SK-MEL-5 (cell line): ENCODE measurements around the gene CORO2B. TPM values are rescaled to one million over a fixed set of nuclear protein-coding genes. Genes with fewer than 3 reads are reported as not detected.
A peak's percentile ranks its signal among the peaks of the same experiment; 100 is the strongest.
"Not testable (repeated sequence)": the region's sequence is repeated elsewhere in the genome, so short reads cannot be mapped to it uniquely, and the experiment has no call there.

Source experiments
- DNase-seq: peaks from one replicate; pipeline ENCODE4 v3.0.0-alpha.2; 2016; ENCODE audit warnings: low read depth, low spot score
- in situ Hi-C: cut with HindIII; loops from 2 replicates; pipeline ENCODE4 v1.10.0; 2016; ENCODE audit warnings: low sequenced_read_pairs, high pct_unique_total_duplicates, low pct_unique_long_range_greater_than_20kb
- total RNA-seq: library from RNA; depleted of rRNA; stranded (reverse); fragments of >200 nt; shearing (Covaris generic); gene quantifications from 2 replicates; pipeline ENCODE4 v1.2.3, GENCODE V29; 2014

The CORO2B gene
- total RNA-seq, 1 experiment from 2014 or later, result 0.13 TPM

DNA sequence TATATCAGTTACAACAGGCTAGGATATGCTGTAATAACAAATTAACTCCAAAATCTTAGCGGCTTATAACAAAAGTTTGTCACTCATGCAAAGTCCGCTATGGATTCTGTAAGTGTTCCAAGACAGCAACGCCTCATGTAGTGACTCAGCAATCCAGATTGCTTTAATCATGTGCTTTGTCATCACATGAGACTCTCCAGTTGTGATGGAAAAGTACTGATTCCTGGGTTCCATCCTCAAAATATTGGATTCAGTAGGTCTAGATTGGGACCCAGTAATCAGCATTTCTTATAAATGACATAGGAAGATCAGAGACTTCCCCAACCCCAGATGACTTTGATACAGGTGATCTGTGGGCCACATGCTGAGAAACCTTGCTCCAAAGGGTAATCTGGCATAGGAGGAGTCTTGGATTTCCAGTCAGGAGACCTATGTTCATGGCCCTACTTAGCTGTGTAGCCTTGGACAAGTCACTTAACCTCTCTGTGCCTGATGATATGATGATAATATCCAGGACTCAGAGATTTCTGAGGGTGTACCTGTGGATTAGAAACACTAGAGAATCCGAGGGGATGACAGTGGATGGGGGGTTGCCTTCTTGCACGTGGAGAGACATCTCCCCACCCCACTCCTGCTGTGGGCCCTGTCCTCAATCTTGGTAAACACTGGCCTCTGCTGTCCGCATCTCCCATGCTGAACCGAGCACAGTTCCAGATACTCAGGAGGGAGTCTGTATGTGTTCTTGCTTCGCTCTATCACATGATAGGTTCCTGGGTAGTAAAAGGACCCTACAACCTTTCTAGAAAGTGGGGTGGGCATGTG is 65.5 kb downstream of the CORO2B start:
- in situ Hi-C loops, result no loop called here
- DNase-seq, result no peak

DNA sequence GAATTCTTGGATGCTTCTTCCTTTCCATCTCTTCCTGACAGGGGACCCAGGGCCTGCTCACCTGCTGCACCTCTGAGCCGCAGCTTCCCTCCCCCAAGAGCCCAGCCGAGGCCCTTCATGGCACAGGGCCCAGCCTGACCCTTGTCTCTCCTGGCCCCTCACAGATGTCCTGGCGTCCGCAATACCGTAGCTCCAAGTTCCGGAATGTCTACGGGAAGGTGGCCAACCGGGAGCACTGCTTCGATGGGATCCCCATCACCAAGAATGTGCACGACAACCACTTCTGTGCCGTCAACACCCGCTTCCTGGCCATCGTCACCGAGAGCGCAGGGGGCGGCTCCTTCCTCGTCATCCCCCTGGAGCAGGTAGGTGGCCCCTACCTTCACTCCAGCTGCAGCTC is 66.2 kb downstream of the CORO2B start:
- no peak for DNase-seq
- in situ Hi-C loops, result no loop called here

DNA sequence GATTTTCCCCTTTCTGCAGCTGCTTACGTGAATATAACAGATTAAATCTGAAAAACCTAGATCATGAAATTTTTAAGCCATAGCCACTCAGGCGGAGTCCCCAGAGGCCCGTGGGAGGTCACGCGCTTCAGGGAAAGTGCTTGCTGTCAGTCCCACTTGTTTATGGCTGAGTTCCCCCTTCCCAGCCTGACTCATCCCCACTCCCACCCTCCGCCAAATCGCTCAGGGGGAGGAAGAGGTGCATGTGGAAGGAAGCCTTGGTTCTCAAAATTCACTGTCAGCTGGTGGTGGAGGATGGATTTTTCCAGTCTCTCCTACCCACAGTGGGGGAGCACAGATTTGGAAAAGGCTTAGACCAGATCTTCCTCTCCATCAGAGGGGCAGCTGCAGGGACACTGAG is 67.4 kb downstream of the CORO2B start:
- DNase-seq, result no peak
- in situ Hi-C loops, result no loop called here

DNA sequence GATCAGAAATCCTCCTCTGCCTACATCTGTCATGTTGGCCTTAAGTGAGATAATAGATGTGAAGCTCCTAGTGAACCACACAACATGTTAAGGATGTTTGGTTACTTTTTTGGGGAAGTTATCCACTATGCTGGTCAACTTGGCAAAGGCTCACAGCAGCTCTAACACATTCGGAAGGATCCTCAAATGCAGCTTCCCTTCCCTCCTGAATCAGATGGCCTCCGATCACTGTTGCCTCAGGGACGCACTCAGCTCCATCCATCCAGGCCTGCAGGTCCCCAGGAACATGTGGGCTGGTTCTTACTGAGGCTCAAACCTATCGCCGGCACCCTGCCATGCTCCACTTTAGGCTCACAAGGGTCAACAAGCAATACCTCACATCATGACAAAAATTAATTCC is 67.9 kb downstream of the CORO2B start:
- DNase-seq, result no peak
- in situ Hi-C loops, result no loop called here

DNA sequence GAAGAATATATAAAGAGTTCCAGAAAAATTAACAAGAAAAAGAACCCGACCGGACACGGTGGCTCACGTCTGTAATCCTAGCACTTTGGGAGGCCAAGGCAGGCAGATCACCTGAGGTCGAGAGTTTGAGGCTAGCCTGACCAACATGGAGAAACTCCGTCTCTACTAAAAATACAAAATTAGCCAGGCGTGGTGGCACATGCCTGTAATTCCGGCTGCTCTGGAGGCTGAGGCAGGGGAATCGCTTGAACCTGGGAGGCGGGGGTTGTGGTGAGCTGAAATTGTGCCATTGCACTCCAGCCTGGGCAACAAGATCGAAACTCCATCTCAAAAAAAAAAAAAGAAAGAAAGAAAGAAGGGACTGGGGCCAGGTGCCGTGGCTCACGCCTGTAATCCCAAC is 68.6 kb downstream of the CORO2B start:
- DNase-seq, in situ Hi-C loops: not testable (repeated sequence)

DNA sequence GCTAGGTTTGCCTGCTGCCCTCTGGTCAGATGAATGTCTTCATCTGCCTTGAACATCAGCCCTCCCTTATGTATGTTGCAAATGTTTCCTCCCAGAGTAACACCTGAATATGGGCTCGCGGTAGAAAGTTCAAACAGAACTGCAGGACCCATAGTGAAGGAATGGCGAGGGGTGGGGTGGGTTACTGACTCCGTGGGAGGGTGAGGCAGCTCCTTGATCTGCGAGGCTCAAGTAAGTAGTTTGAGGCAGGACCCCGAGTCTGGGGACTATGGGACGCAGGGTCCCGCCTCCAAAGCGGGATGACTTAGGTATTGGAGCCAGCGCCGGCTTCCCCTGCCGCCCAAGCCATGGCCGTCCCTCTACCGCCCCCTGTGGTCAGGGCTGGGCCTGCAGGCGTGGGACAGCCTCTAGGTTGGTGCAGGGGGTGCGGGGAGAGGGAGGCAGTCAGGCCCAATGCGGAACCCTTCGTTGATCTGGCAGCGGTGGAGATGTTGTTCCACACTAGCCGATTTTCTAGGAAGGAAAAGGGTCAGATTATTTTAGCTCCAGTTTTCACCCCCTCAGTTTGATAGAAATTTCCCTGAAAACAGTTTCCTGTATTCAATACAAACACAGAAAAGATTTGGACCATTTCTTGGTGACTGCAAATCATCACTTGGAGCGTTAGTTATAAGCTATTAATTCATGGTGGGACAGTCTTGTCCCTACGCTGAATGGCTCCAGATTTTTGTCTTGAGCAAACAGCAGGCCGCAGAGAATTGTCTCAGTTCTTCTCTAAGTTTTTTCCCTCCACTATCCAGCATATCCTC is 72.3 kb downstream of the CORO2B start:
- in situ Hi-C loops, result no loop called here
- DNase-seq, result peak; percentile 66

DNA sequence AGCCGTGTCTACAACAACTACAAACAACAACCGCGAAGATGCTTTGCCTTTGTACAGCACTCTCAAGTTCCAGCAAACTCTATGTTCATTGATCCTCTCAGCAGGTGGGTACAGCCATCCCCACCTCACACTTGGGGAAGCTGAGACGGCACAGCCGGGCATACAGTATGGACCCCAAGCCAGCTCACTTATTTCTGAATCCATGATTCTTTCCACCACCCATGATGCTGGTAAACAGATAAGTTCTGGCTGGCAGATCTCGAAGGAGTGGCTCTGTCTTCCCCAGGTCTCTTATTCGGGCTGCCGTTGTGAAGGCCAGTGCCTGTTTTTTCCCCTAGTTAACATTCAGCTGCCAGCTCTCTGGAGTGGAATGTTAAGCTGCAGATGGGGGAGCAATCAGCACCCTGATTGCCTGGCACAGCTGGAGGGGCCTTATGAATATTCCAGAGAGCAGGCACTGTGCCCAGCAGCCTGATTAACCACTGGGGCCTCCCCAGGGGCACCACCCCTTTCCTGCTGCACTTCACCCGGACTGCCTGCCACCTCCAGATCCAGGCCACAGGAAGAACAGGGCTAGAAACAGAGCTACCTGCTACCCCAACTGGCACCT is 73.2 kb downstream of the CORO2B start:
- no peak for DNase-seq
- in situ Hi-C loops, result no loop called here

DNA sequence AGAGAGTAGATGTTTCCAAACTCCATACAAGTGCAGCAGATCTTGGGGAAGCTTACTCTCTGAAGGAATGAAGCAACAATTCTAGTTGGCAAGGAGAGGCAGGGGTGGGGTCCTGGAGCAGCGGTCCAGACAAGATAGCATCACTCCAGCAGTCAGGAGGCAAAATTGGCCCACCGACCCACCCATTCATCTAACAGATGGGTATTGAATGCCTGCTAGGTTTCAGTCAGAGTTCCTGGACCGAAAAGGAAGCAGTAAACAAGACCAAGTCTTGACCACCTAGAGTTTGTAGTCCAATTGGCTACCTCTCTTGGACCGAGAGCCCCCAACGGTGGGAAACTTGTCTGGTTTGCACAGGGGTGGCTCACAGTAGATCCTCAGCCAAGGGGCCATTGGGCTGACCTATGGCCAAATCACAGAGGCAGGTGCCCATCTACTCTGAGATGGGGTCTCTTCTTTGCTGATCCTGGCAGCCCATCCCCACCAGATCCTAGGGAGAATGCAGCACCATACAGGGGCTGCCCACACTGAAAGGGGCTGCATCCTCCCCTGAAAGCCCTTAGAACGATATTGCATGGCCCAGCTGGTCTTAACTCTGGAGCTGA is 74.3 kb downstream of the CORO2B start:
- in situ Hi-C loops, result no loop called here
- no peak for DNase-seq

DNA sequence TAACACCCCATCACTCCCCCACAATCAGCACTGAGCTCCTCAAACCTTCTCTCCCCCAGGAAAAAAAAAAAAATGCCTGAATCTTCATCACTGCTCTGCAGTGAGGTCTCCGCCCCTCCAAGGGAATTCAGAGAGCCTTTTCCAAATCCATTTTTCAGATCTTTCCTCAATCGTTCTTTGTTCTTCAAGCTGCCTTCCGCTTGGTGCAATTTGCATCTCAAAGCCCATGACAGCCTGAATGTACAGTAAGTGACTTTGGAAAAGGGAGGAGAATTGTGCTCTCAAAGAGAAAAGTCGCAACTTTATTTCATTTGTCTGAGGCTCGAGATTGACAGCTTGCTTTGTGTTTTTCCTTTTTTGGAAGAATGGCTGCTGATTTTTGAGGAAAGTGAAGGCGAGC is 75.0 kb downstream of the CORO2B start:
- peak; percentile 48 for DNase-seq
- in situ Hi-C loops, result no loop called here

DNA sequence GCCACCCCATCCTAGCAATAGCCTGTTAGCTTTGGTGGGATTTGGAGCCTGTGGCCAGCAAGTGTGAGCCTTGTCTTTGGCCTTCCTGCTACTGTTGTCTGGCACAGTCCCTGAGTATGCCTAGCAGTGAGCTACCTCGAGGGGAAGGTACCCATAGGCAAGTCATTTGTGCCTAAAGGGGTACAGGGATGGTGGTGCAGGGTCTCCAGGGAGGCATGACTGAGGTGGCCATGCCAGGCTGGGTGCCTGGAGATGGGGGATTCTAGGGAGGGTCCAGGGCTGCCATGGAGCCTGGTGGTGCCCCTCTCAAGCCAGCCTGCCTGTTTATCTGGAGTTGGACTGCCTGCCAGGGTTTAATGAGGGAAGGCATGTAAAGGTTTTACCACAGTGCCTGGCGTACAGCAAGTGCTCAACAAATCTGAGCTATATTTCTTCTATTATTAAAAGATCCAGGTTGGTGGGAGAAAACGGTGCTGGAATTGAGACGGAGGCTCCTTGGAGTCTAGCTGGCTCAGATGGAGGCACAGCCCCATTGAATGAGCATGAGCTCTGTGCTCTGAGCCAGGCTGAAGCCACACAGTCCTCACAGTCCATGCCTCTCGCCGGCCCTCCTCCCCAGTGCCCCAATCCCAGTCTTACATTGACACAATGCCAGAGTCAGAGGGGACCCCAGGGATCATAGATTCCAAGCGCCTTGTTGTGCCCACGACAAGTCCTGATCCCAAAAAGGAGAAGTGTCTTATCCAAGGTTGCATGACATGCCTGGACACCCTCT is 76.2 kb downstream of the CORO2B start:
- no peak for DNase-seq
- in situ Hi-C loops, result no loop called here

DNA sequence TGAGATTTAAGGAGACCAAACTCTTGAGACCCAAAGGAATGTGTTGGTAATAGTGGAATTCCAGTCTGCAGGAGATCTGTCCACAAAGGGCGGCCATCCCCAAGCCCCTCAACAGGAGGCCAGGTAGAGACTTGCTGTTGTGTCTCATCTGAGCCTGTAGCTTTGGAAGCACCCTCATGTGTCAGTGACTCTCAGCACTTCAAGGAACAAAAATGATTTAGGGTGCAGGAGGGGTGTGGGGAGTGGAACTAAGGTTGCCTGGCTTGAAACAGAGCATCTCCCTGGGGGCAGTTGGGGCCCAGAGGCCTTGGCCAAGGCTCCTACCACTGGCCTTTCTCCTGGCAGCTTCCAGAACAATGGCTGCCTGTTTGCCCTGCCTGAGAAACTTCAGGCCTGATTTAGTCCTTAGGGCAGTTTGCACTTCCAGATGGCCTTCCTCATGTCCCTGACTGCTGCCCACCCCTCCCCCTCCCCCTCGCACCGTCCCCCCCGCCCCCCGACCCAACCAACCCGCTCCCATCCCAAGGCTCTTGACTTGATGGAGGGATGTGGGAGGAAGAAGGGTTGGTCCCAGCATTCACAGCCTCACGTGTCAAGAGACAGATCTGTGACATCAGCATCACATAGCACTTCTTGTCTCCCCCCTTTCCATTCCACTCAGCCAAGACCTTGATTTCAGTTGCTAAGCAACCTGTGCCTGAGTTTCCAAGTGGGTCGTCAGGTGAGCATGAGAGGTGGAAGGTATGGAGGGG is 77.1 kb downstream of the CORO2B start:
- DNase-seq, result peak; percentile 62
- in situ Hi-C loops, result no loop called here

DNA sequence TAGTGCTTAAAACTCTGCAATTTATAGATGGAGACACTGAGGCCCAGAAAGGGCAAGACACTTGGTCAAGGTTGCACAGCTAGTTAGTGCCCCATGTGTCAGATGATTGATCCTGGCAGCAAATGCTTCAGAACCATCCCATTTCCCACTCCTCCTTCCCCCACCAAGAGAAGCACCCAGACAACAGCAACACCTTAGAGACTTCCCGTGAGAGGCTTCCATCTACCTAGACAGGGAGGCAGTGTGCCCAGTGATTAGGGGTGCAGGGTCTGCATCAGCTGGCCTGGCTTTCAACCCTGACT is 77.6 kb downstream of the CORO2B start:
- no peak for DNase-seq
- in situ Hi-C loops, result no loop called here

DNA sequence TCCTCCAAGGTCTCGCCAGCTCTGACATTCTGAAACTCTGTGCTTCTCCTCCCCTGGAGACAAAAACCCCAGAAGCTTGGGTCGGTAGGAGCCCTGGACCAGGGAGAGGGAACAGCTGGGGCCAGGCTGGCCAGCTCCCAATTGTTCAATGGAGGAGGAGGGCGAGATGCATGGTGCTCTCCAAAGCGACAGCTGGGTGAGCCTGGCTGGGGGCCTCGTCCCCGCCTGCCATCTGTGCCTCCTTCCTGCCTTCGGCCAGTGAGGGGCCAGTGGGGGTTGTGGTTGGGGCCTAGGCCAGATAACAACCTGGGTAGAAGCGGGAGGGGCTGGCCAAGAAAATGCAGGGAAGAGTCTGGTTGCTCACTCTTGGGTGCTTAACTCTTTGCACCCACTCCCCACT is 79.4 kb downstream of the CORO2B start:
- in situ Hi-C loops, result no loop called here
- DNase-seq, result no peak

DNA sequence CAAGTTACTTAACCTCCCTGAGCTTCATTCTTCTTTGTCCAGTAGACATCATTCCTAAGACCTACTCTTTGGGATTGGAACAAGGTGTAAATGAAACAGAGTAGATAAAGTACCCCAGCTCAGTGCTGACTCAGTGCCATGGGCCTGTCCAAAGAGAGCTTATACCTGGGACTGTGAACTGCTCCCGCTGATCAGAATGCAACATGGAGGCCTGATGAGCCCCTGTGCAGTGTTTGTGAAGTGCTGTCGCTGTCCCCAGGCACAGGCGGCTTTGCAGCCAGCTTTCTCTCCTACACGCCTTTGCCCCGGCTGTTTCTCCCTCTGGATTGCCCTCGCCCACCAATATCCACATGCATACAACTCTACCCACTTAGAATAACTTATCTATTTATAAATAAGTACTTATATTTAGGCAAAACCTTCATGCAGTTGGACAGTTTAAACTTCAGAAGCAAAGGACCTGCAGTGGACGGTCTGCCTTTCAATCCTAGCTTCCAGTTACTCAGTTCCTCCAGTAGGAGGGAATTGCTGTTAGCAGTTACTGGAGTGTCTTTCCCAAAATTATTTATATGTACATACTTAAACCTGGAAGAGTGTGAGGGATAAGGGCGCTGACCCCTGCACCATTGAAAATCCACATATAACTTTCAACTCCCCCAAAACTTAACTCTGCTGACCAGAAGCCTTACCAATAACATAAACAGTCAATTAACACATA is 80.0 kb downstream of the CORO2B start:
- in situ Hi-C loops, result no loop called here

DNA sequence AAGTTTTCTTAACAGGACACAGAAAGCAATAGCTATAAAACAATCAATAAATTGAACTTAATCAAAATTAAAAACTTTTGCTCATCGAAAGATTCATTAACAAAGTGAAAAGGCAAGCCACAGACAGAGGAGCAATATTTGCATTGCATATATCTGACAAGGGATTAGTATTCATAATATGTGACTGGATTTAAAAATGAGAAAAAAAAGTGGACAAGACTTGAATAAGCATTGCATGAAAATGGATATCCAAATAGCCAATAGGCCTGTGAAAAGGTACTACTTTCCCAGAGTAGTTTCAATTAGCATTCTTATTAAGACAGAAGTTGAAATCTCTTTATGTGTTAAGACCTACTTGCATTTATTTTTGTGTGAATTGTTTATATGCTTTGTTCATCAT is 84.7 kb downstream of the CORO2B start:
- no peak for DNase-seq
- in situ Hi-C loops, result no loop called here

More for the DNA sequence above, 80.0 kb downstream of the CORO2B start:
- DNase-seq, result no peak

DNA sequence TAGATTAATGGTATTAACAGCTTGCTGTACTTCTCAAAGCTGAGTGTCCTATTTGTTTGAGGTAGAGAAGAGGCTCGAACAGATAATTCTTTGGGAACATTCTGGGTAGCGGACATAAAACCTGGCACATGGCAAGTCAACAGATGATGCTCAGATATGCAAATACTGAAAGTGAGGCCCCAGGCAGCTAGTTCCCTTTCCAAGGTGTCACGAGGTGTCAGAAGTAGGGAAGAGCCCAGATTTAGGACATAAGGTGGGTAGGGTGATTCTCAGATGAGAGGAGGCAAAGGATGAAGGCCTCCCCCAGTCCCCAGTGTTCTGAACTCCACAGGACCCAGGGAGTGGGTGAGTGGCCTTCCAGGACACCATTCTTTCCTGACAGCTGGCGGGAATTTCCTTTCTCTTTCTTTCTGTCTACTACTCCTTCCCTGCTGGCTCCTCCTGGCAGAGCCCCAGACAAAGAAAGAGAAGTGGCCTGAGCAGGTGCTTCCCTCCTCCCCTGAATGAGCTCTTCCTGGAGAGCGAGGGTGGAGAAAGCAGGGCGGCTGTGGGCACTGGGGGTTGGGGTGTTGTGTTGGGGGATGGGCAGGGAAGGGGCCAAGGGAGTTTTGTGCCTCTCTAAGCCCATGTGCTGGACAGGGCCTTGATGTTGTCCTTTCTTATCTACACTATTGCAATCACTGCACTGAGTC is 87.5 kb downstream of the CORO2B start:
- DNase-seq, result no peak
- in situ Hi-C loops, result no loop called here
